GM12878 (cell line): ENCODE measurements around the gene NOXA1. TPM values are rescaled to one million over a fixed set of nuclear protein-coding genes. Genes with fewer than 3 reads are reported as not detected.

Source experiments
- CEBPB ChIP-seq, 2 experiments: fragments of 150-350 bp in 1 of 2; IDR thresholded peaks; 2 replicates each; pipeline ENCODE4 v1.6.1; 2012 to 2014; ENCODE audit warnings: low read depth in 2 of 2, low read length in 2 of 2, borderline replicate concordance in 1 of 2, inconsistent platforms in 1 of 2
- DPF2 ChIP-seq: fragments of 450-650 bp; IDR thresholded peaks from 2 replicates; pipeline ENCODE4 v1.6.1; 2017; ENCODE audit warnings: mild to moderate bottlenecking
- E4F1 ChIP-seq: fragments of 450-650 bp; IDR thresholded peaks from 2 replicates; pipeline ENCODE4 v1.6.1; 2018; ENCODE audit warnings: borderline replicate concordance, mild to moderate bottlenecking; ENCODE audit not compliant: partially characterized antibody
- EED ChIP-seq: sonication (generic); IDR thresholded peaks from 2 replicates; pipeline ENCODE4 v1.6.1; 2016; ENCODE audit warnings: antibody characterized with exemption, low read depth
- HSF1 ChIP-seq: fragments of 150-350 bp; IDR thresholded peaks from 2 replicates; pipeline ENCODE4 v1.6.1; 2014; ENCODE audit warnings: mild to moderate bottlenecking, low read depth, low read length
- JUNB ChIP-seq: IDR thresholded peaks from 2 replicates; pipeline ENCODE4 v1.6.1; 2016; ENCODE audit warnings: antibody characterized with exemption, mild to moderate bottlenecking
- KAT2A ChIP-seq: conservative IDR thresholded peaks from 2 replicates; pipeline ENCODE4 v1.6.1; 2011; ENCODE audit warnings: low read depth, low read length; ENCODE audit not compliant: control insufficient read depth
- MEF2A ChIP-seq: IDR thresholded peaks from 2 replicates; pipeline ENCODE4 v1.6.1; 2011; ENCODE audit warnings: low read depth, mild to moderate bottlenecking, low read length, moderate library complexity; ENCODE audit not compliant: insufficient read depth
- MTA2 ChIP-seq: fragments of 450-650 bp; IDR thresholded peaks from 2 replicates; pipeline ENCODE4 v1.6.1; 2016; ENCODE audit warnings: low read depth, mild to moderate bottlenecking, moderate library complexity
- MTA3 ChIP-seq: IDR thresholded peaks from 2 replicates; pipeline ENCODE4 v1.6.1; 2012; ENCODE audit warnings: low read length, inconsistent platforms, borderline replicate concordance
- NFYA ChIP-seq: IDR thresholded peaks from 2 replicates; pipeline ENCODE4 v1.6.1; 2011; ENCODE audit warnings: low read depth, mild to moderate bottlenecking, low read length, improper control_type of control experiment, borderline replicate concordance
- POLR2AphosphoS5 ChIP-seq: IDR thresholded peaks from 2 replicates; pipeline ENCODE4 v1.6.1; 2011; ENCODE audit warnings: mild to moderate bottlenecking, low read length, inconsistent platforms
- RBBP5 ChIP-seq: fragments of 200-600 bp; sonication (generic); conservative IDR thresholded peaks from 2 replicates; pipeline ENCODE4 v1.6.1; 2016
- SMARCA5 ChIP-seq: fragments of 450-650 bp; IDR thresholded peaks from 2 replicates; pipeline ENCODE4 v1.6.1; 2017; ENCODE audit warnings: mild to moderate bottlenecking
- SMC3 ChIP-seq: IDR thresholded peaks from 2 replicates; pipeline ENCODE4 v1.6.1; 2011; ENCODE audit warnings: low read length, improper control_type of control experiment, borderline replicate concordance
- TARDBP ChIP-seq: IDR thresholded peaks from 2 replicates; pipeline ENCODE4 v1.6.1; 2016; ENCODE audit warnings: borderline replicate concordance
- WRNIP1 ChIP-seq: IDR thresholded peaks from 2 replicates; pipeline ENCODE4 v1.6.1; 2011; ENCODE audit warnings: low read depth, low read length, improper control_type of control experiment, borderline replicate concordance
- ZBED1 ChIP-seq: IDR thresholded peaks from 2 replicates; pipeline ENCODE4 v1.6.1; 2016; ENCODE audit warnings: borderline replicate concordance
- polyA plus RNA-seq, 11 experiments: library from polyadenylated mRNA; depleted of rRNA in 4 of 11; unstranded in 6 of 11; stranded (reverse) in 5 of 11; fragments of >200 nt; fragmentation: Nextera tagmentation in 4 of 11; fragmentation: Illumina TruSeq in 1 of 11; extraction: Ambion mirVana in 4 of 11; extraction: Trizol in 1 of 11; gene quantifications; 1 replicate in 1 of 11; 2 replicates in 10 of 11; pipeline versions ENCODE4 v1.2.1 to v1.2.3, GENCODE V29; 2011 to 2016; ENCODE audit warnings: inconsistent platforms in 2 of 11, missing spikeins in 2 of 11, low read depth in 1 of 11
- total RNA-seq, 4 experiments: library from RNA; depleted of rRNA in 3 of 4; stranded (reverse); fragments of >200 nt in 3 of 4; fragmentation: Illumina TruSeq in 1 of 4; extraction: Trizol in 1 of 4; gene quantifications; 2 replicates each; pipeline versions ENCODE4 v1.2.1 to v1.2.3, GENCODE V29; 2013 to 2021
- TF ChIP-seq, protein P1 (sequence below): fragments of 450-650 bp; formaldehyde crosslinking; IDR thresholded peaks from 2 replicates; pipeline ENCODE4 v1.4.0; 2020; ENCODE audit warnings: mild to moderate bottlenecking, moderate library complexity
- TF ChIP-seq, protein P2 (sequence below): fragments of 450-650 bp; conservative IDR thresholded peaks from 2 replicates; pipeline ENCODE4 v1.6.1; 2017; ENCODE audit warnings: mild to moderate bottlenecking, moderate library complexity

NOXA1 gene
- total and polyA plus RNA-seq, 10 of the 15 experiments (the other 5 are each of a cell fraction or from before 2014, with no cell fraction given): 0.08 to 0.20 TPM; not detected in 8

DNA sequence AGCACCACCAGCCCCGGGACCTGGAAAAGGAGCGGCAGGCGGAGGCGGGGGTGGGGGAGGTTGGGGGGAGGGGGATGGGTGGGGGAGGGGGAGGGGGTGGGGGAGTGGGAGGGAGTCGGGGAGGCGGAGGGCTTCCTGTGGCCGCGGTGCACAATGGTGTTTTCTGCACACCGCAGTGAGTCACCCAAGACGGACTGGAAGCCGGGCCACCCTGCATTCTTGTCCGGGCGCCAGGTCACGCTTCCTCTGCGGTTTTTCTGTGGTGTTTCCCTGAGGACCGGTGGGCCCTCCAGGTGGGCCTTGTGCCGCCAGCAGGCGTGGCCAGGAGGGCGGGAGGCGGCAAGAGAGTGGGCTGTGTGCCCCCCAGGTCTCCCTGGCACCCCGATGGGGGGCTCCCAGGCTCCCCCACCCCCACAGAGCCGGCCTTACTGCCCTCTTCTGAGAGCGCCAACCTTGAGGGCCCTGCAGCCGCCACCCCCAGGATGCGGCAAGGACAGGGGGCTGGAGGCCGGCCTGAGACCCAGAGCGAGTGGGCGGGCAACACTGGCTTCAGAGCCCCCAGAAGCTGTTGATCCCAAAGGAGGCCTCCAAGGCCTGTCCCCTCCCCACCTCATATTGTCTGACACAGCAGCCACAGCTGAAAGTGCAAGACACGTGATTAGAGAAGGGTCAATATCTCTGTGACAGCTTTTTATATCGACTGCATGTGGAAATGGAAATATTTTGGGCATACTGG is 11.4 kb upstream of the NOXA1 start (continued):
- TF ChIP-seq SMC3 (no peak), SMARCA5 (no peak), POLR2AphosphoS5 (no peak), ZBED1 (no peak), TARDBP (no peak), WRNIP1 (no peak), KAT2A (no peak), MEF2A (no peak), JUNB (0 out of 2 replicates have a peak, but pooled peaks have one; percentile 16), EED (peak; percentile 86), RBBP5 (no peak), HSF1 (no peak), MTA3 (peak; percentile 41; the same call in 1 of the 2 replicates), MTA2 (peak; percentile 54), DPF2 (peak; percentile 89), NFYA (no peak), E4F1 (no peak), CEBPB (IDR thresholded peaks at IDR 0.05; ENCODE audit: borderline replicate concordance in 1 of 2, low read depth in 2 of 2, low read length in 2 of 2) (no peak)
- TF ChIP-seq, protein P1, sequence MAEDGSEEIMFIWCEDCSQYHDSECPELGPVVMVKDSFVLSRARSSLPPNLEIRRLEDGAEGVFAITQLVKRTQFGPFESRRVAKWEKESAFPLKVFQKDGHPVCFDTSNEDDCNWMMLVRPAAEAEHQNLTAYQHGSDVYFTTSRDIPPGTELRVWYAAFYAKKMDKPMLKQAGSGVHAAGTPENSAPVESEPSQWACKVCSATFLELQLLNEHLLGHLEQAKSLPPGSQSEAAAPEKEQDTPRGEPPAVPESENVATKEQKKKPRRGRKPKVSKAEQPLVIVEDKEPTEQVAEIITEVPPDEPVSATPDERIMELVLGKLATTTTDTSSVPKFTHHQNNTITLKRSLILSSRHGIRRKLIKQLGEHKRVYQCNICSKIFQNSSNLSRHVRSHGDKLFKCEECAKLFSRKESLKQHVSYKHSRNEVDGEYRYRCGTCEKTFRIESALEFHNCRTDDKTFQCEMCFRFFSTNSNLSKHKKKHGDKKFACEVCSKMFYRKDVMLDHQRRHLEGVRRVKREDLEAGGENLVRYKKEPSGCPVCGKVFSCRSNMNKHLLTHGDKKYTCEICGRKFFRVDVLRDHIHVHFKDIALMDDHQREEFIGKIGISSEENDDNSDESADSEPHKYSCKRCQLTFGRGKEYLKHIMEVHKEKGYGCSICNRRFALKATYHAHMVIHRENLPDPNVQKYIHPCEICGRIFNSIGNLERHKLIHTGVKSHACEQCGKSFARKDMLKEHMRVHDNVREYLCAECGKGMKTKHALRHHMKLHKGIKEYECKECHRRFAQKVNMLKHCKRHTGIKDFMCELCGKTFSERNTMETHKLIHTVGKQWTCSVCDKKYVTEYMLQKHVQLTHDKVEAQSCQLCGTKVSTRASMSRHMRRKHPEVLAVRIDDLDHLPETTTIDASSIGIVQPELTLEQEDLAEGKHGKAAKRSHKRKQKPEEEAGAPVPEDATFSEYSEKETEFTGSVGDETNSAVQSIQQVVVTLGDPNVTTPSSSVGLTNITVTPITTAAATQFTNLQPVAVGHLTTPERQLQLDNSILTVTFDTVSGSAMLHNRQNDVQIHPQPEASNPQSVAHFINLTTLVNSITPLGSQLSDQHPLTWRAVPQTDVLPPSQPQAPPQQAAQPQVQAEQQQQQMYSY (CRISPR knock-in tag): no peak
- TF ChIP-seq, protein P2, sequence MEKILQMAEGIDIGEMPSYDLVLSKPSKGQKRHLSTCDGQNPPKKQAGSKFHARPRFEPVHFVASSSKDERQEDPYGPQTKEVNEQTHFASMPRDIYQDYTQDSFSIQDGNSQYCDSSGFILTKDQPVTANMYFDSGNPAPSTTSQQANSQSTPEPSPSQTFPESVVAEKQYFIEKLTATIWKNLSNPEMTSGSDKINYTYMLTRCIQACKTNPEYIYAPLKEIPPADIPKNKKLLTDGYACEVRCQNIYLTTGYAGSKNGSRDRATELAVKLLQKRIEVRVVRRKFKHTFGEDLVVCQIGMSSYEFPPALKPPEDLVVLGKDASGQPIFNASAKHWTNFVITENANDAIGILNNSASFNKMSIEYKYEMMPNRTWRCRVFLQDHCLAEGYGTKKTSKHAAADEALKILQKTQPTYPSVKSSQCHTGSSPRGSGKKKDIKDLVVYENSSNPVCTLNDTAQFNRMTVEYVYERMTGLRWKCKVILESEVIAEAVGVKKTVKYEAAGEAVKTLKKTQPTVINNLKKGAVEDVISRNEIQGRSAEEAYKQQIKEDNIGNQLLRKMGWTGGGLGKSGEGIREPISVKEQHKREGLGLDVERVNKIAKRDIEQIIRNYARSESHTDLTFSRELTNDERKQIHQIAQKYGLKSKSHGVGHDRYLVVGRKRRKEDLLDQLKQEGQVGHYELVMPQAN: no peak
